Epithelial cell of esophagus (primary cell): ENCODE measurements around the gene RBX1.

ENCODE experiments used
- DNase-seq: peaks from one replicate; pipeline ENCODE4 v3.0.0; 2010; ENCODE audit warnings: low read depth
- H3K4me3 ChIP-seq: 2 replicates; pipeline ENCODE4 v1.5.1; 2011; ENCODE audit warnings: mild to moderate bottlenecking, low read length, control low read depth
- CTCF ChIP-seq: IDR thresholded peaks from 2 replicates; pipeline ENCODE4 v1.5.1; 2011; ENCODE audit warnings: low read depth, mild to moderate bottlenecking, low read length, control low read depth, inconsistent platforms; ENCODE audit not compliant: insufficient read depth; ENCODE audit errors: missing control alignments

The RBX1 gene

GRCh38 chr22:40922484-40923303 is 28.5 kb upstream of the RBX1 start:
- TF ChIP-seq CTCF, result peak; percentile 57
- DNase-seq, result peak; percentile 69
- H3K4me3 ChIP-seq, result no peak overlapping the region

- H3K4me3 ChIP-seq, result no peak overlapping the region
- no peak for DNase-seq
- TF ChIP-seq CTCF, result no peak
These were observed 22.5 kb upstream of the RBX1 start for GRCh38 chr22:40928657-40929056.

- H3K4me3 ChIP-seq, result no peak overlapping the region
- no peak for TF ChIP-seq CTCF
These were observed 18.8 kb upstream of the RBX1 start for GRCh38 chr22:40932396-40932795.

GRCh38 chr22:40939202-40939601 is 12.0 kb upstream of the RBX1 start:
- TF ChIP-seq CTCF, result no peak
- DNase-seq, result peak; percentile 20
- H3K4me3 ChIP-seq, result no peak overlapping the region

More at GRCh38 chr22:40932396-40932795, 18.8 kb upstream of the RBX1 start:
- no peak for DNase-seq

GRCh38 chr22:40951795-40952605 is 822 bp downstream of the RBX1 start:
- peak; percentile 9 for DNase-seq
- no peak for TF ChIP-seq CTCF
- H3K4me3 ChIP-seq, result peak overlapping the region; percentile 89

GRCh38 chr22:40953471-40953870 is 2.3 kb downstream of the RBX1 start:
- DNase-seq, result no peak
- H3K4me3 ChIP-seq, result no peak overlapping the region
- TF ChIP-seq CTCF, result no peak
